Prostate gland (tissue), 2 donors: Measurements from ENCODE around the gene VPS13D. TPM values are rescaled to one million over a fixed set of nuclear protein-coding genes. Genes with fewer than 3 reads are reported as not detected.

Experiments
- DNase-seq: peaks from one replicate; pipeline ENCODE4 v3.0.0-alpha.2; 2019; ENCODE audit warnings: low spot score
- H3K27ac ChIP-seq, 2 donors: fragments of 200-600 bp; sonication (generic); 2 replicates each; pipeline ENCODE4 v1.5.1; 2017 to 2019
- H3K27me3 ChIP-seq: fragments of 200-600 bp; sonication (generic); replicated peaks from 2 replicates; pipeline ENCODE4 v1.5.1; 2019; ENCODE audit not compliant: insufficient read depth
- H3K36me3 ChIP-seq, 2 donors: fragments of 200-600 bp; sonication (generic); 1 replicate in 1 of 2; 2 replicates in 1 of 2; pipeline versions ENCODE4 v1.5.1 to v1.8.1; 2017 to 2019
- H3K4me1 ChIP-seq: fragments of 200-600 bp; sonication (generic); replicated peaks from 2 replicates; pipeline ENCODE4 v1.5.1; 2019
- H3K4me3 ChIP-seq, 2 donors: fragments of 200-600 bp; sonication (generic); 2 replicates each; pipeline ENCODE4 v1.5.1; 2017 to 2019
- H3K9me3 ChIP-seq: fragments of 200-600 bp; sonication (generic); 2 replicates; pipeline ENCODE4 v1.5.1; 2017
- CTCF ChIP-seq, 4 experiments: fragments of 200-600 bp in 2 of 4; fragments of 450-650 bp in 2 of 4; sonication (generic) in 2 of 4; IDR thresholded peaks; 1 replicate in 3 of 4; 2 replicates in 1 of 4; pipeline ENCODE4 v1.5.1; 2016 to 2019; ENCODE audit warnings: antibody characterized with exemption in 4 of 4, mild to moderate bottlenecking in 2 of 4, moderate library complexity in 2 of 4
- POLR2A ChIP-seq: fragments of 450-650 bp; IDR thresholded peaks from one replicate; pipeline ENCODE4 v1.6.1; 2016; ENCODE audit warnings: antibody characterized with exemption, mild to moderate bottlenecking
- POLR2AphosphoS5 ChIP-seq: sonication (generic); formaldehyde crosslinking; IDR thresholded peaks from one replicate; pipeline ENCODE4 v1.6.1; 2017; ENCODE audit warnings: antibody characterized with exemption
- WGBS: methylation state at CpG from one replicate; pipeline ENCODE4 v1.1.5; 2018; 5-methylcytosine and 5-hydroxymethylcytosine counted together
- intact Hi-C: fragments of 100-400 bp; cut with DNase I; formaldehyde crosslinking; loops from one replicate; pipeline ENCODE4 v1.14.2; 2022
- total RNA-seq, 2 donors: library from RNA; depleted of rRNA; stranded (reverse); fragments of >200 nt; gene quantifications; one replicate each; pipeline ENCODE4 v1.1.0, GENCODE V29; 2016

VPS13D gene
- total RNA-seq, 2 donors from 2014 or later, result 60.7 to 80.8 TPM

GRCh38 chr1:12191242-12192032 is 38.4 kb upstream of the VPS13D start:
- no peaks in the 10 kb centered on the region for H3K9me3 ChIP-seq
- H3K27ac ChIP-seq, result no peak overlapping the region
- no peaks in the 10 kb centered on the region for H3K4me1 ChIP-seq
- intact Hi-C loops, result no loop called here
- TF ChIP-seq CTCF (IDR thresholded peaks at IDR 0.05) (no peak), POLR2A (no peak), POLR2AphosphoS5 (no peak)
- no peak for DNase-seq
- H3K4me3 ChIP-seq, result no peak overlapping the region
- H3K36me3 ChIP-seq, result no peaks in the 10 kb centered on the region
- 87% methylated on average over 58 of the region's 58 CpGs for WGBS
- H3K27me3 ChIP-seq, result no peaks in the 10 kb centered on the region

DNA sequence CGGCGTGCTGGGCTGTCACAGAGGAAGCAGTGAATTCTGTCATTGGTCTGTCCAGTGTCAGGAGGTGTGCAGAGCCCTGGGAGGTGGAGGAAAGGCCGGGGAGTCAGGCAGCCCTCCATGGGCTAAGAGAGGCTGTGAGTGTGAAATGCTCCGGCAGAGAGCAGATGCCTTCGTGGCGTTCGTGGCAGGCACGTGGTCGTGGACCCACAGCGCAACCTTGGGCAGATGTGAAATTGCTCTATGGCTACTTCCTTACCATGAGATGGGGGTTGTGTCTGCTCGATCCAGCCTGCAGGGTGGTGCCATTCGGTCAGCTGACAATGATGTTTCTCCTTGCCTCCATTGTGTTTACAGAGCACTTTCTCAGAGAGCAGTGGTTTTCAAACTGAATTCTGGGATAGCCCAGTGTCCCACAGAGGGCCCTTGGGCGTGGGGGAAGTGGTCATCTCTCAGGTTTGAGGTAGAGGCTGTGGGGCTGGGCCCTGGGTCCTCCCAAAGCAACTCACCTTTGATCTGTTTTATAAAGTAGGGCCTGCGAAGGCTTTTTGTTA is 35.1 kb upstream of the VPS13D start:
- DNase-seq, result no peak
- TF ChIP-seq CTCF (IDR thresholded peaks at IDR 0.05) (no peak), POLR2AphosphoS5 (no peak), POLR2A (no peak)
- 87% methylated on average over 14 of the region's 14 CpGs for WGBS
- Histone ChIP-seq H3K4me1 (no peaks in the 10 kb centered on the region), H3K36me3 (no peaks in the 10 kb centered on the region), H3K9me3 (no peaks in the 10 kb centered on the region), H3K27me3 (no peaks in the 10 kb centered on the region), H3K4me3 (no peak overlapping the region), H3K27ac (no peak overlapping the region)
- intact Hi-C loops, result no loop called here

GRCh38 chr1:12195416-12195815 is 34.4 kb upstream of the VPS13D start:
- Histone ChIP-seq H3K27me3 (no peaks in the 10 kb centered on the region), H3K4me3 (no peak overlapping the region), H3K36me3 (no peaks in the 10 kb centered on the region), H3K27ac (no peak overlapping the region), H3K9me3 (no peaks in the 10 kb centered on the region), H3K4me1 (no peaks in the 10 kb centered on the region)
- no peak for DNase-seq
- TF ChIP-seq POLR2A (no peak), CTCF (IDR thresholded peaks at IDR 0.05) (no peak), POLR2AphosphoS5 (no peak)
- WGBS, result 70% methylated on average over 3 of the region's 3 CpGs
- intact Hi-C loops, result no loop called here

DNA sequence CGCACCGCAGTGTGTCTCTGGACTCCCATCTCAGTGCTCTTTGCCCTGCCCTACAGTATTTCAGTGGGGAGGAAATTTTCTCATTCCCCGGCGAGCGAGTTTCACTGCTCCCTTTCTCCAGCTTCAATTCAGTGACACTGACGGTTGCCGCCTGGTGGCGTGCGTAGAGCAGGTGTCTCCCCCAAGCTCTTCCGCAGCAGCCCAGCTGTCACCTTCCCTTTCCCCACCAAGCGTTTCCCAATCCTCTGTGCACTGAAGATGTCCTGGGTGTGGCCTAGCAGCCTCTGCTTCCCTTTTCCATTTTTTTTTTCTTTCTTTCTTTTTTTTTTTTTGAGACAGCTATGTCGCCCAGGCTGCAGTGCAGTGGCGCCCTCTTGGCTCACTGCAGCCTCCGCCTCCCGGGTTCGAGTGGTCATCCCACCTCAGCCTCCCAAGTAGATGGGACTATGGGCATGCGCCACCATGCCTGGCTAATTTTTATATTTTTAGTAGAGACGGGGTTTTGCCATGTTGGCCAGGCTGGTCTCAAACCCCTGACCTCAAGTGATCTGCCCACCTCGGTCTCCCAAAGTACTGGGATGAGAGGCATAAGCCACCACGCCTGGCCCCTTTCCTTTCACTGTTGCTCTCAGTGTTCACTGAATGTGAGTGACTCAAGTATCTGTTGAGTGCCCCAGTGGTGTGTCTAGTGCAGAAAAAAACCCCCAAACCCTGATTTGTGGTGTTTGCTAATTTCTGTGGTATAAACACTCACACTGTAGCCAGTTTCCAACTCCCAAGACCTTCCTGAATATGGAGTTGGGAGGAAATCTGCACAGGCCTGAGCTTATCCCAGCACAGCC is 33.0 kb upstream of the VPS13D start:
- WGBS, result 60% methylated on average over 20 of the region's 20 CpGs
- H3K27ac ChIP-seq, result no peak overlapping the region
- intact Hi-C loops, result no loop called here

More for the DNA sequence above, 33.0 kb upstream of the VPS13D start:
- H3K4me3 ChIP-seq, result no peak overlapping the region
- H3K4me1 ChIP-seq, result no peaks in the 10 kb centered on the region
- no peaks in the 10 kb centered on the region for H3K36me3 ChIP-seq
- no peaks in the 10 kb centered on the region for H3K9me3 ChIP-seq
- DNase-seq, result no peak
- TF ChIP-seq CTCF (IDR thresholded peaks at IDR 0.05), result peak in 1 of 4 experiments; percentile 18
- no peak for TF ChIP-seq POLR2A
- TF ChIP-seq POLR2AphosphoS5, result no peak
- H3K27me3 ChIP-seq, result no peaks in the 10 kb centered on the region
